B cell (primary cell): ENCODE measurements around the gene NEK8. TPM values are rescaled to one million over a fixed set of nuclear protein-coding genes. Genes with fewer than 3 reads are reported as not detected.

Experiments
- ATAC-seq: fragments of 200-7000 bp; cut with Tn5 transposase; one replicate; pipeline ENCODE4 v1.10.0; 2021; ENCODE audit warnings: low read depth, mild to moderate bottlenecking, moderate number of reproducible peaks, moderate library complexity
- CTCF ChIA-PET: fragments of 350-600 bp; sonication (Branson Sonifier 250); formaldehyde crosslinking; loops from one replicate; lab custom pipeline; 2021; ENCODE audit warnings: antibody characterized with exemption, inconsistent platforms; lab: Charles Lee
- POLR2A ChIA-PET: fragments of 350-600 bp; sonication (Branson Sonifier 250); formaldehyde crosslinking; loops from one replicate; lab custom pipeline; 2021; ENCODE audit warnings: antibody characterized with exemption; lab: Charles Lee
- DNase-seq: peaks from one replicate; pipeline ENCODE4 v3.0.0; 2013
- H2AFZ ChIP-seq: 2 replicates; pipeline ENCODE4 v1.6.1; 2012; ENCODE audit warnings: mild to moderate bottlenecking, low read depth, low read length; ENCODE audit not compliant: insufficient read depth, poor library complexity, severe bottlenecking
- H3K27ac ChIP-seq, 2 donors: 1 replicate in 1 of 2; 2 replicates in 1 of 2; pipeline ENCODE4 v1.5.1; 2012 to 2013; ENCODE audit warnings: low read length in 2 of 2, mild to moderate bottlenecking in 2 of 2, moderate library complexity in 1 of 2
- H3K27me3 ChIP-seq, 4 experiments: fragments of 200-600 bp in 1 of 4; sonication (generic) in 1 of 4; replicated peaks in 1 of 4; 1 replicate in 2 of 4; 2 replicates in 2 of 4; pipeline versions ENCODE4 v1.6.1 to v1.7.0; 2013 to 2016; ENCODE audit warnings: low read length in 3 of 4, mild to moderate bottlenecking in 2 of 4, mixed read lengths in 1 of 4, moderate library complexity in 1 of 4; ENCODE audit not compliant: insufficient read depth in 4 of 4, control insufficient read depth in 3 of 4; ENCODE audit errors: control extremely low read depth in 1 of 4
- H3K36me3 ChIP-seq, 2 experiments: replicated peaks in 1 of 2; 1 replicate in 1 of 2; 2 replicates in 1 of 2; pipeline versions ENCODE4 v1.6.1 to v1.7.1; 2013; ENCODE audit warnings: low read length in 1 of 2; ENCODE audit not compliant: insufficient read depth in 2 of 2, control insufficient read depth in 1 of 2; ENCODE audit errors: control extremely low read depth in 1 of 2, extremely low read depth in 1 of 2
- H3K4me1 ChIP-seq, 2 donors: fragments of 200-600 bp in 1 of 2; sonication (generic) in 1 of 2; 1 replicate in 1 of 2; 2 replicates in 1 of 2; pipeline versions ENCODE4 v1.5.1 to v1.6.1; 2013 to 2017; ENCODE audit warnings: low read length in 2 of 2; ENCODE audit not compliant: control insufficient read depth in 2 of 2, insufficient read depth in 2 of 2
- H3K4me2 ChIP-seq: replicated peaks from 2 replicates; pipeline ENCODE3; 2012; ENCODE audit warnings: mild to moderate bottlenecking, low read depth, low read length; ENCODE audit not compliant: poor library complexity, severe bottlenecking
- H3K4me3 ChIP-seq, 5 experiments: fragments of 200-600 bp in 1 of 5; sonication (generic) in 1 of 5; 1 replicate in 3 of 5; 2 replicates in 2 of 5; pipeline versions ENCODE4 v1.5.1 to v1.7.0; 2011 to 2016; ENCODE audit warnings: low read length in 4 of 5, mild to moderate bottlenecking in 4 of 5, low read depth in 2 of 5, control low read depth in 1 of 5, moderate library complexity in 1 of 5; ENCODE audit not compliant: insufficient read depth in 1 of 5; ENCODE audit errors: control extremely low read depth in 1 of 5, extremely low read depth in 1 of 5
- H3K79me2 ChIP-seq: fragments of 200-600 bp; sonication (generic); one replicate; pipeline ENCODE4 v1.6.0; 2016; ENCODE audit warnings: low read length; ENCODE audit not compliant: control insufficient read depth, insufficient read depth
- H3K9ac ChIP-seq: fragments of 200-600 bp; sonication (generic); 2 replicates; pipeline ENCODE4 v1.6.1; 2017; ENCODE audit warnings: mild to moderate bottlenecking, low read length, moderate library complexity
- H3K9me3 ChIP-seq, 3 donors: one replicate each; pipeline versions ENCODE4 v1.6.1 to v1.7.1; 2013; ENCODE audit warnings: low read length in 2 of 3; ENCODE audit not compliant: control insufficient read depth in 2 of 3, insufficient read depth in 1 of 3; ENCODE audit errors: control extremely low read depth in 1 of 3
- H4K20me1 ChIP-seq: 2 replicates; pipeline ENCODE4 v1.6.0; 2012; ENCODE audit warnings: mild to moderate bottlenecking, low read length; ENCODE audit not compliant: insufficient read depth, control insufficient read depth, poor library complexity, severe bottlenecking
- H3K27ac Mint-ChIP-seq: one replicate; pipeline ENCODE4 v1.8.0; 2021; ENCODE audit warnings: mixed read lengths
- H3K27me3 Mint-ChIP-seq: one replicate; pipeline ENCODE4 v1.8.0; 2021; ENCODE audit warnings: mixed read lengths
- H3K4me1 Mint-ChIP-seq: one replicate; pipeline ENCODE4 v1.8.0; 2021; ENCODE audit warnings: mixed read lengths
- H3K4me3 Mint-ChIP-seq: one replicate; pipeline ENCODE4 v1.8.0; 2021; ENCODE audit warnings: mixed read lengths
- H3K9me3 Mint-ChIP-seq: one replicate; pipeline ENCODE4 v1.8.0; 2022; ENCODE audit warnings: mixed read lengths; ENCODE audit not compliant: insufficient read depth
- EZH2 ChIP-seq: IDR thresholded peaks from 2 replicates; pipeline ENCODE4 v1.6.1; 2012; ENCODE audit warnings: borderline replicate concordance, low read depth, mild to moderate bottlenecking, moderate library complexity, low read length; ENCODE audit not compliant: insufficient read depth, poor library complexity, severe bottlenecking
- WGBS: methylation state at CpG from one replicate; pipeline ENCODE4 v1.1.5; 2013; ENCODE audit warnings: missing lambda C conversion rate; ENCODE audit not compliant: insufficient coverage; 5-methylcytosine and 5-hydroxymethylcytosine counted together
- intact Hi-C: fragments of 100-400 bp; cut with micrococcal nuclease; formaldehyde crosslinking; loops from one replicate; pipeline ENCODE4 v1.10.0; 2022
- polyA plus RNA-seq: library from polyadenylated mRNA; depleted of rRNA; stranded (reverse); fragments of >200 nt; gene quantifications from 2 replicates; pipeline ENCODE4 v1.2.3, GENCODE V29; 2012
- total RNA-seq, 2 donors: library from RNA; stranded (reverse); fragments of 120-200 nt in 1 of 2; gene quantifications; 1 replicate in 1 of 2; 2 replicates in 1 of 2; pipeline versions ENCODE4 v1.2.3 to v1.2.4, GENCODE V29; 2013 to 2022
- TF ChIP-seq, protein P1 (sequence below): fragments of 200-600 bp; IDR thresholded peaks from one replicate; pipeline ENCODE4 v1.8.0; 2022; ENCODE audit warnings: antibody characterized with exemption, mild to moderate bottlenecking

NEK8 gene
- total and polyA plus RNA-seq, 2 donors (not counting 1 experiment from before 2014, with no cell fraction given): 58.0 to 305 TPM

DNA sequence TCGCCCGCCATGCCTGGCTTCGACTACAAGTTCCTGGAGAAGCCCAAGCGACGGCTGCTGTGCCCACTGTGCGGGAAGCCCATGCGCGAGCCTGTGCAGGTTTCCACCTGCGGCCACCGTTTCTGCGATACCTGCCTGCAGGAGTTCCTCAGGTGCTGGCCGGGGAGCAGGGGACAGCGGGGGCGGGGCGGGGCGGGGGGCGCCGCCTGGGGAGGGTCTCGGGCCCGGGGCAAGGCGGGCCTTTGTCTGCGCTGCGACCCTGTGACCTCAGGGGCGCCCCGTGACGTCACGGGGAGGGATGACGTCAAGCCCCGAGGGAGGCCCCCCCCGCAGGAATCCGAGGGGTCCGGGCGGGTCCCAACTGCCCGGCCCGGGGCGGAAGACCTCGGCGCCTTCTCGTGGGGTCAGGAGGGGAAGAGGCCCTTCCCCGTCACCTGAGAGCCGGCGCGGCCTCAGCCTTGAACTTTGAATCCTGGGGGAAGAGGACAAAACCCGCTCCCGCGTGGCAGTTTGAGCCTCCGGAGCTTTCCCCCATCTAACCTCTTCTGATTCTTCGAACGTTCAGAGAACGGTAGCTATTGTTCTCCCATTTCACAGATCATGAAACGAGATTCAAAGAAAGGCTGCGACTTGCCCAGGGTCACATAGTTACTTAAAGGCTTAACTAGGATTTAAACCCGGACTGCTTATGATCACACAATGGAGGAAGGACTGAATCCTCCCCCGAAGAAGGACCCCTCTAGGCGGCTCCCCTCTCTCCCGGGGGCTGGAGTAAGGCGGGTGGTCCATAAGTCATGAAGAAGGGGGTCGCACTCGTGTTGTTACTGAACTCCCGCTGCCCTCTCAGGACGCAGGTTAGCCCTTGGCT, 15.8 kb downstream of the NEK8 start:
- peaks cover 59% of the 10 kb centered on the region for H3K79me2 ChIP-seq
- H3K27me3 Mint-ChIP-seq: no peaks in the 10 kb centered on the region

More for the DNA sequence above, 15.8 kb downstream of the NEK8 start:
- H3K4me3 ChIP-seq: peak overlapping the region; percentile 58 to 98 (median 88)
- intact Hi-C loops: no loop called here
- H3K27me3 ChIP-seq: no peaks in the 10 kb centered on the region
- H3K4me3 Mint-ChIP-seq: peak overlapping the region; percentile 94
- peak overlapping the region; percentile 88 for H3K4me2 ChIP-seq
- peak overlapping the region; percentile 84 for H3K9ac ChIP-seq
- ATAC-seq (peak; percentile 25), DNase-seq (peak; percentile 87)
- ChIA-PET POLR2A (interaction anchor here (0.9 to 16.2 kb wide), 7 partner anchors 10 to 208 kb away, joined by 3 to 511 read pairs (median 4); partner anchors contain the start of genes NEK8, PHF12, RPL23A and TLCD1), CTCF (interaction anchor here (0.6 to 18.9 kb wide), 3 partner anchors 18 to 218 kb away, joined by 3 to 1020 read pairs (median 3); partner anchors contain the start of genes NEK8, RPL23A and TLCD1)
- peaks cover 52% of the 10 kb centered on the region for H4K20me1 ChIP-seq
- peaks cover 0 to 36% of the 10 kb centered on the region in 2 experiments for H3K36me3 ChIP-seq
- H2AFZ ChIP-seq: no peak overlapping the region
- TF ChIP-seq EZH2: no peak
- TF ChIP-seq, protein P1, sequence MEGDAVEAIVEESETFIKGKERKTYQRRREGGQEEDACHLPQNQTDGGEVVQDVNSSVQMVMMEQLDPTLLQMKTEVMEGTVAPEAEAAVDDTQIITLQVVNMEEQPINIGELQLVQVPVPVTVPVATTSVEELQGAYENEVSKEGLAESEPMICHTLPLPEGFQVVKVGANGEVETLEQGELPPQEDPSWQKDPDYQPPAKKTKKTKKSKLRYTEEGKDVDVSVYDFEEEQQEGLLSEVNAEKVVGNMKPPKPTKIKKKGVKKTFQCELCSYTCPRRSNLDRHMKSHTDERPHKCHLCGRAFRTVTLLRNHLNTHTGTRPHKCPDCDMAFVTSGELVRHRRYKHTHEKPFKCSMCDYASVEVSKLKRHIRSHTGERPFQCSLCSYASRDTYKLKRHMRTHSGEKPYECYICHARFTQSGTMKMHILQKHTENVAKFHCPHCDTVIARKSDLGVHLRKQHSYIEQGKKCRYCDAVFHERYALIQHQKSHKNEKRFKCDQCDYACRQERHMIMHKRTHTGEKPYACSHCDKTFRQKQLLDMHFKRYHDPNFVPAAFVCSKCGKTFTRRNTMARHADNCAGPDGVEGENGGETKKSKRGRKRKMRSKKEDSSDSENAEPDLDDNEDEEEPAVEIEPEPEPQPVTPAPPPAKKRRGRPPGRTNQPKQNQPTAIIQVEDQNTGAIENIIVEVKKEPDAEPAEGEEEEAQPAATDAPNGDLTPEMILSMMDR: no peak
- peaks cover 0 to 16% (median 0%) of the 10 kb centered on the region in 3 donors for H3K9me3 ChIP-seq
- WGBS: under 1% methylated on average over 58 of the region's 61 CpGs
- H3K4me1 Mint-ChIP-seq: peaks cover 61% of the 10 kb centered on the region
- peak overlapping the region; percentile 93 for H3K27ac Mint-ChIP-seq
- peak overlapping the region; percentile 82 to 100 for H3K27ac ChIP-seq
- H3K4me1 ChIP-seq: peaks cover 67 to 70% of the 10 kb centered on the region in 2 donors
- H3K9me3 Mint-ChIP-seq: no peaks in the 10 kb centered on the region
